ENCODE results near the gene SIAE. TPM values are rescaled to one million over a fixed set of nuclear protein-coding genes. Genes with fewer than 3 reads are reported as not detected.

SIAE gene
- total RNA-seq, 6 experiments from 2014 or later = 9.2 to 14.4 (median 11.3) TPM

GRCh38 chr11:124670732-124671131 is 2.8 kb downstream of the SIAE start:
- no peak overlapping the region for H3K27ac Mint-ChIP-seq
- no peak for DNase-seq

GRCh38 chr11:124669193-124669592 is 4.3 kb downstream of the SIAE start:
- peaks cover 14% of the 10 kb centered on the region for H3K4me1 Mint-ChIP-seq (ENCODE audit: low read depth)
- H3K4me3 Mint-ChIP-seq = no peak overlapping the region
- peak; percentile 89 for TF ChIP-seq CTCF (IDR thresholded peaks at IDR 0.05)
- no peaks in the 10 kb centered on the region for H3K9me3 Mint-ChIP-seq
- peak; percentile 25 for DNase-seq
- H3K36me3 Mint-ChIP-seq (ENCODE audit: low read depth) = no peaks in the 10 kb centered on the region; the same call in 1 of the 2 replicates
- H3K27me3 Mint-ChIP-seq (ENCODE audit: insufficient read depth) = peaks cover 4% of the 10 kb centered on the region; the same call in 1 of the 2 replicates
- no peak overlapping the region for H3K27ac Mint-ChIP-seq

More at GRCh38 chr11:124670732-124671131, 2.8 kb downstream of the SIAE start:
- no peaks in the 10 kb centered on the region; the same call in 1 of the 2 replicates for H3K36me3 Mint-ChIP-seq (ENCODE audit: low read depth)
- no peak for TF ChIP-seq CTCF (IDR thresholded peaks at IDR 0.05)
- no peak overlapping the region for H3K4me3 Mint-ChIP-seq
- H3K27me3 Mint-ChIP-seq (ENCODE audit: insufficient read depth) = peaks cover 4% of the 10 kb centered on the region; the same call in 1 of the 2 replicates
- H3K9me3 Mint-ChIP-seq = no peaks in the 10 kb centered on the region
- peaks cover 25% of the 10 kb centered on the region for H3K4me1 Mint-ChIP-seq (ENCODE audit: low read depth)

GRCh38 chr11:124667601-124668000 is 5.9 kb downstream of the SIAE start:
- no peaks in the 10 kb centered on the region for H3K36me3 Mint-ChIP-seq (ENCODE audit: low read depth)
- no peak overlapping the region for H3K4me3 Mint-ChIP-seq
- no peaks in the 10 kb centered on the region; the same call in 1 of the 2 replicates for H3K27me3 Mint-ChIP-seq (ENCODE audit: insufficient read depth)
- no peak for TF ChIP-seq CTCF (IDR thresholded peaks at IDR 0.05)
- H3K27ac Mint-ChIP-seq = no peak overlapping the region
- no peaks in the 10 kb centered on the region for H3K9me3 Mint-ChIP-seq
- peaks cover 6% of the 10 kb centered on the region for H3K4me1 Mint-ChIP-seq (ENCODE audit: low read depth)
- no peak for DNase-seq

GRCh38 chr11:124663861-124664260 is 9.7 kb downstream of the SIAE start:
- TF ChIP-seq CTCF (IDR thresholded peaks at IDR 0.05) = no peak
- H3K9me3 Mint-ChIP-seq = no peaks in the 10 kb centered on the region
- H3K36me3 Mint-ChIP-seq (ENCODE audit: low read depth) = no peaks in the 10 kb centered on the region
- H3K27me3 Mint-ChIP-seq (ENCODE audit: insufficient read depth) = peaks cover 1% of the 10 kb centered on the region
- no peak overlapping the region for H3K4me3 Mint-ChIP-seq
- no peak overlapping the region for H3K27ac Mint-ChIP-seq
- no peaks in the 10 kb centered on the region for H3K4me1 Mint-ChIP-seq (ENCODE audit: low read depth)
- DNase-seq = no peak

- H3K36me3 Mint-ChIP-seq (ENCODE audit: low read depth) = no peaks in the 10 kb centered on the region
These were observed 11.4 kb downstream of the SIAE start for GRCh38 chr11:124662106-124662505.

More at GRCh38 chr11:124662106-124662505, 11.4 kb downstream of the SIAE start:
- no peak for TF ChIP-seq CTCF (IDR thresholded peaks at IDR 0.05)
- peaks cover 1% of the 10 kb centered on the region for H3K27me3 Mint-ChIP-seq (ENCODE audit: insufficient read depth)
- no peak overlapping the region for H3K4me3 Mint-ChIP-seq
- no peaks in the 10 kb centered on the region for H3K9me3 Mint-ChIP-seq
- no peak overlapping the region for H3K27ac Mint-ChIP-seq
- DNase-seq = no peak
- no peaks in the 10 kb centered on the region for H3K4me1 Mint-ChIP-seq (ENCODE audit: low read depth)
